Lung microvascular endothelial cell (primary cell): ENCODE results near the gene TMEM86B. TPM values are rescaled to one million over a fixed set of nuclear protein-coding genes. Genes with fewer than 3 reads are reported as not detected.
A peak's percentile ranks its signal among the peaks of the same experiment; 100 is the strongest.

ENCODE experiments used
- DNase-seq, 2 donors: peaks; one replicate each; pipeline versions ENCODE4 v3.0.0 to v3.0.0-alpha.2; 2010; ENCODE audit warnings: low read depth in 2 of 2
- total RNA-seq: library from RNA; depleted of rRNA; stranded (reverse); fragments of >200 nt; gene quantifications from 2 replicates; pipeline ENCODE4 v1.2.1, GENCODE V29; 2014

TMEM86B gene
- total RNA-seq, result 0.44 and 0.99 TPM in 2 replicates

DNA sequence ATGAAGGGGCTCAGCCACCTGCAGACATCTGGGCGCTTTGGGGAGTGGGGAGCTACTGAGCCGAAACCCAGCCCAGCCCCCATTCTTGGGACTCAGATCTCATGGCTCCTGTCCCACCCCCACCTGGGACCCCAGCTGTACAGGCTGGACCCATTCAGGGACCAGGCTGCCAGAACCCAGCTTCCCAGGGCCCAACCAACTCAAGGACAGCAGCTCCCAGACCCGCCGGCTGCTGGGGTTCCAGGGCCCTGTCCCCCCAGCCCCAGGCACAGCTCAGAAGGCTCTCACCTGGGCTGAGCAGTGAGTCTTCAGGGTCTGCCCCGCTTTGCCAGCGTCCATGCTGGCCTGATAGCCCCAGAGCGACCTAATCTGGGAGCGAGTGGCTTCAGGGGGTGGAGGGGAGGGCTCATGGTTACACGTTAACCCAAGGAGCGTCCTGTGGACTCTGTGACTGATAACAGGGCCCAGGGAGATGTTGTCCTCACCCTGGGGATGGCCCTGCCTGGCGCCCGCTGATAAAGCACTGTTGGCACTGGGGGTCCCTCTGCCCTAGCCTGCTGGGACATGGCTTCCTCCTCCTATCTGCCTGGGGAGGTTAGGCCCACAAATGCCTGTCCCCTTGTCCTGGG, at the start of gene TMEM86B:
Gene TMEM86B (minus strand): TSS at position 361 of the 629 bp plus-strand sequence. CDS start 22 bp downstream, at position 339.
- no peak for DNase-seq

GRCh38 chr19:55277494-55277893, 48.9 kb upstream of the TMEM86B start:
- DNase-seq, result no peak

- no peak for DNase-seq
These were observed 48.3 kb upstream of the TMEM86B start for GRCh38 chr19:55276720-55277430.

DNA sequence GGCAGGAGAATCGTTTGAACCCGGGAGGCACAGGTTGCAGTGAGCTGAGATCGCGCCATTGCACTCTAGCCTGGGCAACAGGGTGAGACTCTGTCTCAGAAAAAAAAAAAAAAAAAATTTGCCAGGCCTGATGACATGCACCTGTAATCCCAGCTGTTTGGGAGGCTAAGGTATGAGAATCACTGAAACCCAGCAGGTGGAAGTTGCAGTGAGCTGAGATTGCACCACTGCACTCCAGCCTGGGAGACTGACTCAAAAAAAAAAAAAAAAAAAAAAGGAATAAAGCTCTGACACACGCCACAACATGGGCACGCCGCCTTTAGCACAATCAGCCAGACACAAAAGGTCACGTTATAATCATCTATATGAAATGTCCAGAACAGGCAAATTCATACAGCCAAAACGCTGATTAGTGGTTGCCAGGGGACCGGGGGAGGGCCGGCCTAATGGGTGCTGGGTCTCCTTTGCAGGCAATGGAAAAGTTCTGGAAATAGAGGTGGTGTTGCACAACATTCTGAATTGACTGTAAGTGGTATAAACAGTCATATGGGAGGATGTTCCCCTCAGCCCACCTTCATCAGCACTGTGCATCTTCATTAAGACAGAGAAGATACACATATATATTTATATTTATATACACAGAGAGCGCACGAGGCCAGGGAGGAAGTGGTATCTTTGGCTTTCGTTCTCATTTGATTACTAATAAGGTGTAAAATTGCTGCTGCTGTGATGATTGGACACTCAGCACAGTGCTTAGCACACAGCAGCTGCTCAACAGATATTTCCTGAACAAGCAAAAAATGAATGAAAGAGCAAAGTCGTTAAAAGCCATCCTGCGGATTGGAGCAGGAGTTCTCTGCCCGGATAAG, 47.5 kb upstream of the TMEM86B start:
- DNase-seq, result no peak

DNA sequence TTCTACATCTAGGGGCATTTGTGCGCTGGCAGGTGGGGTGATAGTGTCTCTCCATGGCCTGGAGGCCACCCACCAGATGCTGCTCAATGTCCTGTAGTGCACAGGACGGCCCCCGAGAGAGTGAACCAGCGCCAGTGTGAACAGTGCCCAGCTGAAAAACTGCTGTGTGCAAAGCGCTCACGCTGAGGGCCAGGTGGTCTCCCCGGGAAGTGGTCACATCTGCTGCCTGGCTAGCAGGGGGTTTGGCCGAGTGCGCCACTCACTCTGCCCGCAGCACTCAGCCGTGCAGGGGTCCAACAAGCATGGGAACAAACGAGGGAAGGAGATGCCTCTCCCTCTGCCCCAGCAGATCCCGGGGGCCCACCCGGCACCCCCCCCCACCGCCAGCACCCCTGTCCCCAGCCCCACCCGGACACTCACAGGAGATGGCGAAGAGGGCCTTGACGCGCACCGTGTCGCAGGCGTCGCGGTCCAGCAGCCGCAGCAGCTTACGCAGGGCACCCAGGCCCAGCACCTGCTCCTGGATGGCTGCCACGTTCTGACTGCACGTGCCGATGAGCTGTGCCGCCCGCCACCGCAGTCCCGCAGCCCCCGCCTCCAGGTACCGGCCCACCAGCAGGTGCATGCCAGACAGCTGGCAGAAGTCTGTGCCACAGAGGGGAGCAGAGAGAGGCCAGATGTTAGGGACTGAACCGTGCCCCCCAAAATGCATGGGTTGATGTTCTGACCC, 45.6 kb upstream of the TMEM86B start:
- no peak for DNase-seq

DNA sequence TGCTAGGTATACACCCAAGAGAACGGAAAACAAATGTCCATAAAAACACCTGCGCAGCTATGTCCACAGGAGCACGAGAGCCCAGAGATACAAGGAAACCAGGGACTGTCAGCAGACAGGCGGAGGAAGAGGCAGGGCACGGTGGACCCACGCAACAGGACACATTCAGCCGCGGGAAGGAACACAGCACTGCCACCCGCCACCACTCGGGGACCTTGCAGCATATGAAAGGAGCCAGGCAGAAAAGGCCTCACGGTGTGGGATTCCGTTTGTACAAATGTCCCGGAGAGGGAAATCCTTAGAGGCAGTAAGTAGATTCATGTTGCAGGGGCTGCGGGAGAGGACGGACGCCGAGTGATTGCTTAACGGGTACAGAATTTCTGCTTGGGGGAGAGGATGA, 43.6 kb upstream of the TMEM86B start:
- DNase-seq, result no peak

GRCh38 chr19:55270172-55270942, 41.8 kb upstream of the TMEM86B start:
- no peak for DNase-seq

GRCh38 chr19:55269299-55269698, 40.7 kb upstream of the TMEM86B start:
- DNase-seq, result no peak

DNA sequence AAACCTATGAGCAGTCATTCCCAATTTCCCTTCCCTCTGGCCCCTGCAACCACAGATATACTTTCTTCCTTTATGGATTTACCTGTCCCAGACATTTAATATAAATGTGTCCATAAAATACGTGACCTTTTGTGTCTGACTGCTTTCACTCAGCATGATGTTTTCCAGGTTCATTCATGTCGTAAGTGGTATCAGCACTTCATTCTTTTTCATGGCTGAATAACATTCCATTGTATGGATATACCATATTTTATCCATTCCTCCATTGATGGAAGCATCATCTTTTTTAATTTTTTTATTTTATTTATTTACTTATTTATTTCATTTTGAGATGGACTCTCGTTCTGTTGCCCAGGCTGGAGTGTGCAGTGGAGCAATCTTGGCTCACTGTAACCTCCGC, 38.3 kb upstream of the TMEM86B start:
- no peak for DNase-seq

DNA sequence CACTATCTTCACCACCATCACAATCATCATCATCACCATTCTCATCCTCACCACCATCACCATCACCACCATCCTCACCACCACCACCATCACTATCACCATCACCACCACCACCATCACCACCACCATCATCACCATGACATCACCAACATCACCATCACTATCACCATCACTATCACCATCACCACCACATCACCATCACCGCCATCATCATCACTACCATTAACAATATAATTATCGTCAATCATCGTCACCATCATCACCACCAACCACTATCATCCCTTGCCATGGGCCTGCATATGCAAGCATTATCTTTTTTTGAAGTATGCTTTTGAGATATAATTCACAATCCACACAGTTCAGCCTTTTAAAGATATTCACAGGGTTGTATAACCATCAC, 37.8 kb upstream of the TMEM86B start:
- no peak for DNase-seq

DNA sequence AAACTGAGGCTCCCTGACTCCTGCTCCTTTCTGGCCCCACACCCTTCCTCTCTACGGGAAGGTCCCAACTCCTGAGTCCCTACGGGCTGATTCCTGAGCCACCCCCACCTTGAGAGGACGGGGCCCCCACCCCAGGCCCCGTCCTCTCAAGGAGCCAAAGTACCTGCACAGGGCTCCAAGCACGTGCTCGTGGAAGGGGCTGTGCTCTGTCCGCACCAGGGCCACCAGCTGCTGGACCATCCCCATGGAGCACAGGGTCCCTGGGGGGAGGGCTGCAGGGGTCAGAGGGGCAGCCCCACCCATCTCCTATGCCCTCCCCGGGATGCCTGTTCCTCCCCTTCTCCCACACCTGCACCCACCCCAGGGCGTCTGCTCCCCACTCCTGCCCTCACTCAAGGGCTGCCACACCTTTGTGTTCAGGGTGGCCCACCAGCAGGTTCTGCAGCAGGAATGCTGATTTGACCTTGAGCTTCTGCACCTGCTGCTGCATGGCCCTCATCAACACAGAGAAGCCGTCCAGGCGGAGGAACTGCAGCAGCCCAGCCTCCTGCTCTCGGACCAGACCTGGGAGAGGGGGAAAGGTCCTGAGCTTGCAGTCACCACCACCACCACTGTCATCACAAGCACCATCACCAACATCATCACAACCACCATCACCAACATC, 37.3 kb upstream of the TMEM86B start:
- no peak for DNase-seq

- DNase-seq, result no peak
These were observed 36.6 kb upstream of the TMEM86B start for GRCh38 chr19:55265173-55265572.

DNA sequence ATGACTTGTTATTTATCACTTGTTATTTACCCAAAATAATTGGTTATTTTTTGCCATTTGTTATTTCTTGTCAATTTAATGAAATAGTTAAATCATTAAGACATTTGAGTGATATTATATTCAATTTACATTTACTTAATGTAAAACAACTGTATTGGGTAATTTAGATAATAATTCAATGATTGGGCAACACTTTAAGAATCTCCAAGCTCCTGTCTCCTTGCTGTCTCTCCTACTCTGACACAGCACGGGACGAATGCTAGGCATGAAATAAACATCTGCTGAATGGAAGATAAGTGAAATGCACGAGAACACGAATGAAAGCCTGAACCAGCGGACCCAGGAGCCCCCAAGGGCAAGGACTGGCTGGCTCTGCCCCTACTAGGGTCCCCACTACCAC, 36.0 kb upstream of the TMEM86B start:
- no peak for DNase-seq

- no peak for DNase-seq
These were observed 33.8 kb upstream of the TMEM86B start for GRCh38 chr19:55262359-55262758.

DNA sequence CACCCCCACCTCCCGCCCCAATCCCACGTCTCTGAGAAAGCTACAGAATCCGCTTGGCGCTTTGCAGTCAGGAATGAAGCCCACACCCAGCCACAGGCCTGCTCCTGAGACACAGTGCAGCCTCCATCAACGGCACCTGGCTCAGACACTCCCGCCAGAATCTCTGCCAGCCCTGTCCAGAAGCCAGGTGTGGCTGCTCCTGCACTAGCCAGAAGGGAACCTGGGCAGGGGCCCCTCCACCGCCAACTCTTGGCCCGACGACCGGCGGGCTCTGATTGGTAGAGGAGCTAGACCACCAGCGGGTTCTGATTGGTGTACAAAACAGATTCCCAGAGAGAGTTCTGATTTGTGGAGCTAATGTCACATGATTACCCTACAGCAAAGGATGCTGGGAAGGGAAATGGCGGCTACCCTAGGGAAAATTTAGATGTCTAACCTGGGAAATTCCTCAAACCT, 33.1 kb upstream of the TMEM86B start:
- no peak for DNase-seq

DNA sequence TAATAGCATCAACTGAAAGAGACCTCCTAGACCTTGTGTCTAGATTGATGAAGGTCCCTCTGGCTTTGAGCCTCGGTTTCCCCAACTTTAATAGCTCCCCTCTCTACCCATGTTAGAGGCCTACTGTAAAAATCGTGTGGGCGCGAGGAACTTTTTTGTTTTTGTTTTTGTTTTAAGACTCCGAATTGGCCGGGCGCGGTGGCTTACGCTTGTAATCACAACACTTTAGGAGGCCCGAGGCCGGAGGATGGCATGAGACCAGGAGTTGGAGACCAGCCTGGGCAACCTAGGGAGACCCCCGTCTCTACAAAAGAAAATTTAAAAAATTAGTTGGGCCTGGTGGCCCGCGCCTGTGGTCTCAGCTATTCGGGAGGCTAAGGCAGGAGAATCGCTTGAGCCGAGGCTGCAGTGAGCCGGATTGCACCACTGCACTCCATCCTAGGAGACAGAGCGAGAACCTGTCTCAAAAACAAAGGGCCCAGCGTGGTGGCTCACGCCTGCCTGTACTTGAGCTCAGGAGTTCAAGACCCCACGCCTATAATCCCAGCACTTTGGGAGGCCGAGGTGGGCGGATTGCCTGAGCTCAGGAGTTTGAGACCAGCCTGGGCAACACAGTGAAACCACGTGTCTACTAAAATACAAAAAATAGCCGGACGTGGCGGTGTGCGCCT, 31.1 kb upstream of the TMEM86B start:
- DNase-seq, result no peak

GRCh38 chr19:55258828-55259539, 30.4 kb upstream of the TMEM86B start, which contains the start of gene PPP6R1:
TSS of gene PPP6R1 (minus strand) at chr19:55259017. CDS start at chr19:55247103, 11,914 bp downstream.
- peak; percentile 100 for DNase-seq

DNA sequence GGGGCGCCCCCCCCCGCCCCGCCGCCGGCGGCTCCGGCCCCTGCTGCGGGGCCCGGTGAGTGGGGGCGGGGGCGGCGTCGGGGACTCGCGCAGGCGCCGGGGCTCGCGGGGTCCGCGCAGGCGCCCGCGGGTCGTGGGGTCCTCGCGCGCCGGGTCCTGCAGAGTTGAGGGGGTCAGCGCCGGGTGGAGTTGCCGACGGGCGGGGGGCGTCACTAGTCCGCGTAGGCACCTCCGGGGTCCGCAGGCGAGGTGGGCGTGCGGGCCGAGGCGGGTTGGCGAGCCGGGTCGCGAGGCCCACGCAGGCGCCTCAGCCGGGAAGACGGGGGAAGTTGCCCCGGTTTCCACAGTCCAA, 29.9 kb upstream of the TMEM86B start:
- DNase-seq, result no peak
